Fibroblast of the aortic adventitia (primary cell): ENCODE data around the gene MOCS3. TPM values are rescaled to one million over a fixed set of nuclear protein-coding genes. Genes with fewer than 3 reads are reported as not detected.

Experiments
- DNase-seq: peaks from one replicate; pipeline ENCODE4 v3.0.0-alpha.2; 2010; ENCODE audit warnings: low read depth
- H3K4me3 ChIP-seq: 2 replicates; pipeline ENCODE4 v1.5.1; 2011; ENCODE audit warnings: low read depth, mild to moderate bottlenecking, control low read depth, low read length, moderate library complexity
- CTCF ChIP-seq: IDR thresholded peaks from 2 replicates; pipeline ENCODE4 v1.5.1; 2011; ENCODE audit warnings: mild to moderate bottlenecking, low read length, control low read depth, inconsistent platforms; ENCODE audit not compliant: insufficient read depth
- total RNA-seq: library from RNA; depleted of rRNA; stranded (reverse); fragments of >200 nt; gene quantifications from 2 replicates; pipeline ENCODE4 v1.2.3, GENCODE V29; 2012; ENCODE audit warnings: low replicate concordance

MOCS3 gene
- total RNA-seq, 1 donor, result 7.9 TPM

- DNase-seq, result peak; percentile 71
- TF ChIP-seq CTCF, result peak; percentile 76
- no peak overlapping the region for H3K4me3 ChIP-seq
These were observed 22.5 kb downstream of the MOCS3 start for GRCh38 chr20:50980851-50981713.

GRCh38 chr20:50981714-50982048 is 23.1 kb downstream of the MOCS3 start:
- TF ChIP-seq CTCF, result no peak
- DNase-seq, result no peak
- no peak overlapping the region for H3K4me3 ChIP-seq

- DNase-seq, result peak; percentile 62
- H3K4me3 ChIP-seq, result no peak overlapping the region
- TF ChIP-seq CTCF, result no peak
These were observed 23.7 kb downstream of the MOCS3 start for GRCh38 chr20:50982363-50982762.

GRCh38 chr20:50983321-50983720 is 24.7 kb downstream of the MOCS3 start:
- DNase-seq, result no peak
- H3K4me3 ChIP-seq, result no peak overlapping the region
- TF ChIP-seq CTCF, result no peak

- TF ChIP-seq CTCF, result peak; percentile 85
- no peak overlapping the region for H3K4me3 ChIP-seq
- peak; percentile 94 for DNase-seq
These were observed 29.0 kb downstream of the MOCS3 start for GRCh38 chr20:50987493-50988210.

GRCh38 chr20:50991076-50991475 is 32.5 kb downstream of the MOCS3 start:
- no peak for TF ChIP-seq CTCF
- no peak for DNase-seq
- H3K4me3 ChIP-seq, result no peak overlapping the region
